ENCODE results near the gene TRRAP. TPM values are rescaled to one million over a fixed set of nuclear protein-coding genes. Genes with fewer than 3 reads are reported as not detected.

TRRAP gene
- total RNA-seq, 1 donor from 2014 or later = 66.9 TPM

- no peak for DNase-seq (ENCODE audit: low read depth, low spot score)
- H3K9me3 Mint-ChIP-seq = no peaks in the 10 kb centered on the region
- H3K27ac Mint-ChIP-seq (ENCODE audit: unreplicated experiment) = no peak overlapping the region
- H3K36me3 Mint-ChIP-seq (ENCODE audit: low read depth) = peaks cover 33% of the 10 kb centered on the region
- peaks cover 4% of the 10 kb centered on the region for H3K4me1 Mint-ChIP-seq
- no peak for TF ChIP-seq CTCF (conservative IDR thresholded peaks at IDR 0.05)
- H3K27me3 Mint-ChIP-seq (ENCODE audit: low read depth) = no peaks in the 10 kb centered on the region
- no peak overlapping the region for H3K4me3 Mint-ChIP-seq
These were observed 145.7 kb downstream of the TRRAP start for GRCh38 chr7:99024066-99024465.

GRCh38 chr7:99027241-99027640, 148.9 kb downstream of the TRRAP start:
- peaks cover 4% of the 10 kb centered on the region for H3K4me1 Mint-ChIP-seq
- H3K36me3 Mint-ChIP-seq (ENCODE audit: low read depth) = peaks cover 31% of the 10 kb centered on the region
- no peak overlapping the region for H3K27ac Mint-ChIP-seq (ENCODE audit: unreplicated experiment)
- DNase-seq (ENCODE audit: low read depth, low spot score) = no peak
- no peaks in the 10 kb centered on the region for H3K27me3 Mint-ChIP-seq (ENCODE audit: low read depth)
- no peaks in the 10 kb centered on the region for H3K9me3 Mint-ChIP-seq
- no peak for TF ChIP-seq CTCF (conservative IDR thresholded peaks at IDR 0.05)
- no peak overlapping the region for H3K4me3 Mint-ChIP-seq

GRCh38 chr7:99027841-99028240, 149.5 kb downstream of the TRRAP start:
- Mint-ChIP-seq H3K4me1 (peaks cover 4% of the 10 kb centered on the region), H3K36me3 (ENCODE audit: low read depth) (peaks cover 31% of the 10 kb centered on the region), H3K9me3 (no peaks in the 10 kb centered on the region), H3K27me3 (ENCODE audit: low read depth) (no peaks in the 10 kb centered on the region), H3K27ac (ENCODE audit: unreplicated experiment) (no peak overlapping the region), H3K4me3 (no peak overlapping the region)
- DNase-seq (ENCODE audit: low read depth, low spot score) = no peak
- TF ChIP-seq CTCF (conservative IDR thresholded peaks at IDR 0.05) = no peak

GRCh38 chr7:99028261-99028973, 150.1 kb downstream of the TRRAP start:
- no peak overlapping the region for H3K27ac Mint-ChIP-seq (ENCODE audit: unreplicated experiment)

More at GRCh38 chr7:99028261-99028973, 150.1 kb downstream of the TRRAP start:
- Mint-ChIP-seq H3K27me3 (ENCODE audit: low read depth) (no peaks in the 10 kb centered on the region), H3K9me3 (no peaks in the 10 kb centered on the region), H3K36me3 (ENCODE audit: low read depth) (peaks cover 26% of the 10 kb centered on the region), H3K4me1 (peaks cover 4% of the 10 kb centered on the region), H3K4me3 (no peak overlapping the region)
- no peak for DNase-seq (ENCODE audit: low read depth, low spot score)
- no peak for TF ChIP-seq CTCF (conservative IDR thresholded peaks at IDR 0.05)
